Activated T-helper 1 cell treated with anti-CD3 and anti-CD28 coated beads, Interleukin-12 subunit alpha, Interleukin-12 subunit beta, Interleukin-2, Interleukin-4 antibody, amounts not matched to agents 30 ng/mL and 10 ng/mL and 1 ng/mL, durations not matched to agents 14 hours and 24 hours and 36 hours (primary cell): ENCODE results near the gene TLCD1. TPM values are rescaled to one million over a fixed set of nuclear protein-coding genes. Genes with fewer than 3 reads are reported as not detected.

Source experiments
- total RNA-seq: library from RNA; stranded (reverse); gene quantifications from 2 replicates; pipeline ENCODE4 v1.2.3, GENCODE V29; 2022

TLCD1 gene
- total RNA-seq, 1 donor from 2014 or later, result 9.5 TPM

Other genes with a start within 250 kb of the TLCD1 start
- gene FOXN1, start 219.9 kb downstream of the TLCD1 start, total RNA-seq, result not detected in 2 replicates
- gene UNC119, start 173.6 kb downstream of the TLCD1 start, total RNA-seq, result 63.3 and 63.9 TPM in 2 replicates
- 57.8 and 61.2 TPM in 2 replicates for gene PIGS, start 154.7 kb downstream of the TLCD1 start, total RNA-seq
- gene ALDOC, start 149.3 kb downstream of the TLCD1 start, total RNA-seq, result 44.0 and 47.6 TPM in 2 replicates
- gene SPAG5, start 127.2 kb downstream of the TLCD1 start, total RNA-seq, result 81.9 and 83.1 TPM in 2 replicates
- 38.4 and 42.9 TPM in 2 replicates for gene RSKR, start 112.0 kb downstream of the TLCD1 start, total RNA-seq
- gene BLTP2, start 81.1 kb downstream of the TLCD1 start, total RNA-seq, result 210 and 212 TPM in 2 replicates
- gene SDF2, start 64.3 kb downstream of the TLCD1 start, total RNA-seq, result 47.9 and 51.0 TPM in 2 replicates
- gene SUPT6H, start 64.0 kb downstream of the TLCD1 start, total RNA-seq, result 106 and 108 TPM in 2 replicates
- 4.4 and 5.2 TPM in 2 replicates for gene PROCA1, start 14.3 kb downstream of the TLCD1 start, total RNA-seq
- gene RAB34, start 8.4 kb downstream of the TLCD1 start, total RNA-seq, result 17.6 and 18.2 TPM in 2 replicates
- gene RPL23A, start 6.2 kb downstream of the TLCD1 start, total RNA-seq, result 1,513 and 1,534 TPM in 2 replicates
- gene NEK8, start 2.6 kb upstream of the TLCD1 start, total RNA-seq, result 5.2 and 5.4 TPM in 2 replicates
- gene TRAF4, start 17.8 kb upstream of the TLCD1 start, total RNA-seq, result 178 and 182 TPM in 2 replicates
- gene FAM222B, start 116.6 kb upstream of the TLCD1 start, total RNA-seq, result 27.5 and 28.1 TPM in 2 replicates
- gene ERAL1, start 128.8 kb upstream of the TLCD1 start, total RNA-seq, result 60.4 and 61.5 TPM in 2 replicates
- gene FLOT2, start 171.5 kb upstream of the TLCD1 start, total RNA-seq, result 92.2 and 98.8 TPM in 2 replicates
- 34.6 and 34.9 TPM in 2 replicates for gene DHRS13, start 176.8 kb upstream of the TLCD1 start, total RNA-seq
- 58.4 and 64.9 TPM in 2 replicates for gene PHF12, start 225.3 kb upstream of the TLCD1 start, total RNA-seq